Erythroblast (primary cell): ENCODE data around the gene GPN1.
A peak's percentile ranks its signal among the peaks of the same experiment; 100 is the strongest.
"Not testable (repeated sequence)": the region's sequence is repeated elsewhere in the genome, so short reads cannot be mapped to it uniquely, and the experiment has no call there.

Experiments
- DNase-seq, 2 experiments: peaks; one replicate each; lab custom pipeline; 2025; lab: John Stamatoyannopoulos, UW
- GATA1 ChIP-seq: IDR thresholded peaks from 2 replicates; pipeline ENCODE4 v1.6.1; 2011; ENCODE audit warnings: low read depth, mild to moderate bottlenecking, control low read depth, low read length, moderate library complexity
- POLR2A ChIP-seq: IDR thresholded peaks from 2 replicates; pipeline ENCODE4 v1.6.1; 2011; ENCODE audit warnings: mild to moderate bottlenecking, low read length

The GPN1 gene

GRCh38 chr2:27628767-27629709, at the start of gene GPN1, which contains the start of gene CCDC121:
GPN1 (plus strand) TSS chr2:27629050; CDS start chr2:27629059, 9 bp downstream.
CCDC121 (minus strand) TSS chr2:27629012; CDS start chr2:27627799, 1,213 bp downstream.
- TF ChIP-seq GATA1 = no peak
- TF ChIP-seq POLR2A = peak; percentile 90
- DNase-seq = peak; percentile 89 to 93

- TF ChIP-seq POLR2A = no peak
- TF ChIP-seq GATA1 = no peak
- no peak for DNase-seq
Observed at GRCh38 chr2:27581417-27582128, 47.3 kb upstream of the GPN1 start.

GRCh38 chr2:27582129-27582694, 46.6 kb upstream of the GPN1 start:
- DNase-seq = peak; percentile 37 to 45
- no peak for TF ChIP-seq GATA1
- TF ChIP-seq POLR2A = no peak

GRCh38 chr2:27582695-27583389, 46.0 kb upstream of the GPN1 start, which contains the start of gene ZNF512:
ZNF512 (plus strand) TSS chr2:27583042; CDS start chr2:27583113, 71 bp downstream.
- DNase-seq = peak; percentile 91 to 92
- TF ChIP-seq GATA1 (no peak), POLR2A (peak; percentile 85)

- TF ChIP-seq POLR2A = no peak
- no peak for TF ChIP-seq GATA1
- DNase-seq = peak; percentile 56 to 57
Observed at GRCh38 chr2:27583390-27583915, 45.4 kb upstream of the GPN1 start.

GRCh38 chr2:27584597-27584996, 44.3 kb upstream of the GPN1 start:
- DNase-seq = no peak
- TF ChIP-seq POLR2A (no peak), GATA1 (no peak)

GRCh38 chr2:27587025-27587424, 41.8 kb upstream of the GPN1 start:
- no peak for DNase-seq
- no peak for TF ChIP-seq GATA1
- TF ChIP-seq POLR2A = no peak

- TF ChIP-seq GATA1 (no peak), POLR2A (no peak)
- DNase-seq = no peak
Observed at GRCh38 chr2:27588308-27588707, 40.5 kb upstream of the GPN1 start.

- TF ChIP-seq POLR2A (no peak), GATA1 (no peak)
- DNase-seq = no peak
Observed at GRCh38 chr2:27591745-27592144, 37.1 kb upstream of the GPN1 start.

GRCh38 chr2:27593240-27593639, 35.6 kb upstream of the GPN1 start:
- TF ChIP-seq GATA1 (no peak), POLR2A (no peak)
- DNase-seq = no peak

GRCh38 chr2:27594020-27594703, 34.7 kb upstream of the GPN1 start:
- DNase-seq = not testable (repeated sequence)

- not testable (repeated sequence) for DNase-seq
Observed at GRCh38 chr2:27595412-27595811, 33.4 kb upstream of the GPN1 start.

- no peak for DNase-seq
- TF ChIP-seq POLR2A = no peak
- TF ChIP-seq GATA1 = no peak
Observed at GRCh38 chr2:27596627-27597026, 32.2 kb upstream of the GPN1 start.

GRCh38 chr2:27606611-27607010, 22.2 kb upstream of the GPN1 start:
- no peak for TF ChIP-seq GATA1
- no peak for DNase-seq
